Activated CD4-positive, CD25-positive, alpha-beta regulatory T cell treated with anti-CD3 and anti-CD28 coated beads, Interleukin-2, amount 50 U/mL, for 72 hours (primary cell): Measurements from ENCODE around the gene DAPK3.
"Not testable (repeated sequence)": the region's sequence is repeated elsewhere in the genome, so short reads cannot be mapped to it uniquely, and the experiment has no call there.

ENCODE experiments used
- DNase-seq: peaks from one replicate; pipeline ENCODE4 v3.0.0; 2021

DAPK3 gene

GRCh38 chr19:3970808-3971598 lies at the start of gene DAPK3:
TSS of gene DAPK3 (minus strand) at chr19:3971099. CDS start at chr19:3969735, 1,364 bp downstream.
- peak; percentile 97 for DNase-seq

DNA sequence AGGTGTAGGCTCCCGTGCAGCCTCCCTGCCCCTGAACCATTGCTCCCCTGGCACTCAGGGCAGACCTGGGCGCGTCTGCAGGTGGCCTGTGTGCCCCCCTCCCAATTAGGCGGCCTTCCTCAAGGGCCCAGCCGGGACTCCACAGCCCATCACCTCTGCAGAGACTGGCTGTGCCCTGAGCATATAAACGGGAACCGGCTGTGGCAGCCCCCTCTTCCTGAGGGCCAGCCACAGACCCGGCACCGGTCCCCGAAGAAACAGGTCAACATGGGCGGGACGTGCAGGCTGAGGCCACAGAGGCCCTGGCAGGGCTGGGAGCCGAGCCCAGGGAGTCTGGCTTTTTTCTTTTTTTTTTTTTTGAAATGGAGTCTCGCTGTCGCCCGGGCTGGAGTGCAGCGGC lies 48.7 kb upstream of the DAPK3 start:
- no peak for DNase-seq

GRCh38 chr19:4018775-4019504 lies 48.0 kb upstream of the DAPK3 start:
- DNase-seq: no peak

DNA sequence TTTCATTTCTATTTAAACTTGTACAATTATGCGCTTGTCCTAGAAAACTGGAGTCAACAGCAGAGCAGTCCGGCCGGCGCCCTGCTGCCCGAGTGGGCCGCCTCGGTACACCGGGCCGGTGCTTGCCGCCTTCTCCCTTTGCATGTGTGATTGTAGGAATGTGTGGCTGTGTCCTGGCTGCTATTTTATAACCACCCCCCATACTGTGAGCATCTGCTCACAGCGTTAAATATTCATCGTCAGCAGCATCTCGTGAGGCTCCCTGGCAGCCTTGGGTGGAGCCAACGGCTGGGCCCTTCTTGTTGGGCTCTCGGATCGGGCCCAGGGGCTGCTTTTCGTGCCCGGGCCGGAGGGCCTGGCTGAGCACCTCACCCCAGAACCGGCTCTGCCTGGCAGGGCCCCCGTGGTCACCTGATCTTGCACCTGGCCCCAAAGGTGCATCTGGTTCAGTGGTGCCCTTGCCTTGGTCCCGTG lies 47.3 kb upstream of the DAPK3 start:
- no peak for DNase-seq

DNA sequence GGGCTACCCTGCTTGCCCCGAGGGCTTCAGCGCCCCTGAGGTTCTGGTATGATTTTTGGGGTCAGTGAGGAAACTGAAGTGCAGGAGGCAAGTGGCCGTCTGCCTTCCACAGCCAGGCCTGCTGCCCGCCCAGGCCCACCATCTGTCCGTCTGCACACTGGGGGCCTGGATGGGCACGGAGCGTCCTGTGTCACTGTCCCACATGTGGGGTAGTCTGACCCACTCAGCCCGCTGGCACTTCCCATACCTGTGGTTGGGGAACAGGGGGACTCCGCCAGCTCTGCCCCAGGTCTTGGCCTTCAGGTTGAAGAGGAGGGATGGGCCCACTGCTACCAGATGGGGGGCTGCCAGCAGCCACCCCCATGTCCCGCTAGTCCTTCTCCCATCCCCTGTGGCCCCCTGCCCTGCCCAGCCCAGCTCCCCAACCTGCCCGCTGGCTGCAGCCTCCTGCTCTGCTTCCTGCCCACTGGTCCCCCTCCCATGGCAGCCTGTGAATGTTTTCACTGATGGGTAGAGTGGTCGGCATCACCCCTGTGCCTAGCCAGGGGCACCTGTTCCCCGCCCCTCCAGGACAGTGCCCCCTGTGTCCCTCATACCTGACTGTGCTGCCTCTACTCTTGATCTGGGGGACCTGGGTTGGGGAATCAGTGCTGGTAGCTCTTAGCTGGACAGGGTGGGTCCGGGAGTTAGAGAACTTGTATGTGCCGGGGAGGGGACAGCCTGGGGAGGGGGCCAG lies 46.2 kb upstream of the DAPK3 start:
- DNase-seq: no peak

DNA sequence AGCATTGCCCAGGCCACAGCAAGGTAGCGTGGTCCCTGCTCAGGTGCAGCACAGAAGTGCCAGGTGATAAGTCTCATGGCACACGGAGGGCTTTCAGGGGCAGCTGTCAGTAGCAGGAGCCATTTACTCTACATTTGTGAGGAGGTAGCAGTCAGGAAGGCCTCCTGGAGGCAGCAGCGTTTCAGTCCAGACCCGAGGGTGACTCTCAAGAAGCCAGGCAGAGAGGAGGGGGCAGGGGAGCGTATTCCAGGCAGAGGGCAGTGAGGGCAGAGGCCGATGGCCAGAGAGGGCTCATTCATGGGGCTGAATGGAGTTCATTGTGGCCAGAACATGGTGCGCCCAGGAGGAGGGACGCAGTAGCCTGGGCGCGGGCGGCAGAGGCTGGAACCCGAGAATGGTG lies 45.6 kb upstream of the DAPK3 start:
- DNase-seq: no peak

DNA sequence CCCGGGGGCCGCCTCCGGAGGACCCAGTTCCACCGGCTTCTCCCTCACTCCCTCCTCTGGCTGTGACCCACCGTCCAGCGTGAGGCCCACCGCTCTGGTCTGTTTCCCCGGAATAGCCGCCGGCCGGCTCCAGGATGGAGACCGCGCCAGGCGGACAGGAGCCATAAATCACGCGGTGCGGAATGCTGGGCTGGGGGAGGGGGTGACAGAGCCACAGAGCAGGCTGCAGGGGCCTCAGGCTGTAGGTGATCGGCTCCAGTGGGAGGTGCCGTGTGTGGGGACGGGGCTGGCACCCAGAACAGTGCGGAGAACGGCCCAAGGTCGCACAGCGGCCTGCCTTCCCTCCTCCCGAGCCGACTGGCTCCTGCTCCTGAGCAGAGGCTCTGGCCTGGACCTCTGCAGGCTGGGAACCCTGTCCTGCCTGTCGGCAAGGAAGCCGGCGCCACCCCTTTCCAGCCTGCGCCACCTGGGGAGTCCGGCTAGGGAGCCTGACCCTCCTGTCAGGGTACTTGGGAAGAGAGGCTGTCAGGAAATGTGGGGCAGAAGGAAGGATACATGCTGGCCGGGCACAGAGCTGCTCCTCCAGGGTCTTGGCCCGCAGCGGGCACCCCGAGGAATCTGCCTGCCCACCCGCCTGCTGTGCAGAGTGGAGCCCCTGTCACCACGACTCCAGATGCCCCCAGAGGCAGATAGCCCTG lies 45.0 kb upstream of the DAPK3 start:
- no peak for DNase-seq

GRCh38 chr19:4014541-4015491 lies 43.9 kb upstream of the DAPK3 start:
- DNase-seq: peak; percentile 55

GRCh38 chr19:4013886-4014540 lies 43.1 kb upstream of the DAPK3 start:
- no peak for DNase-seq

- DNase-seq: no peak
These were observed 42.2 kb upstream of the DAPK3 start for GRCh38 chr19:4012975-4013634.

DNA sequence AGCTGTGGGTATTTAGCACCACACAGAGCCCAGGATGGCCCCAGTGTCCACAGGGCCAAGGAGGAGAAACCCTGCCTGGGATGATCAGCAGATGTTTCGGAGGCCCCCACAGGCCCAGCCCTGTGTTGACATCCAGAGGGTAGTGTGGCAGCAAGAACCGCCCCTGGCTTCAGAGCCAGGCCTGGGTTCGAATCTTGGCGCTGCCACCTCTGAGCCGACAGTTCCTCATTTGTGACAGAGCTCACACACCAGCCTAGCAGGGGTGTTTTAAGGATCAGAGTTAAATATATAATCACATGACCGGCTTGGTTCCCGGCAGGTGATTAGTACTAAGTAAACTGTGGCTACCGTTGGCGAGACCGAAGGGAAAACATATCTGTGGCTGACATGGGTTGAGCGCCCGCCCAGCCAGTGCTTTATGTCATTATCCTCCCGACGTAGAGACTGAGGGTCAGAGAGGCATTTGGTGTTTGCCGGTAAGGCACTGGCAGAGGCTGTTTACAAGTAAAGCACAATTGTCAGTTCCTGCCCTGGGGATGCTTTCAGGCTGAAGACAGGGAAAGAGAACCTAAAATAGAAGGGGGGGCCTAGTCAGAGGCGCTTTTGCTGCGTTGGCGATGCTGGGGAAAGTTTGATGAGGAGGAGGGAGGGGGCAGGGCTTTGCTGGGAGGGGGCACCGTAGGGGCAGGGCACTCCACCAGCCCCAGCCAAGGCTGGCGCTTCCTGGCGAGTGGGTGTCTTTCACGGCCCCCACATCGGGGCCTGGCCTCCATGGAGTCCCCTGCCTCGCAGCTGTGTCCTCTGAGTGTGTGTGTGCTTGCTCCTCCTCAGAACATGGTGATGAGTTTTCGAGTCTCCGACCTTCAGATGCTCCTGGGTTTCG lies 41.4 kb upstream of the DAPK3 start:
- DNase-seq: no peak

GRCh38 chr19:4011430-4011829 lies 40.5 kb upstream of the DAPK3 start:
- DNase-seq: not testable (repeated sequence)

DNA sequence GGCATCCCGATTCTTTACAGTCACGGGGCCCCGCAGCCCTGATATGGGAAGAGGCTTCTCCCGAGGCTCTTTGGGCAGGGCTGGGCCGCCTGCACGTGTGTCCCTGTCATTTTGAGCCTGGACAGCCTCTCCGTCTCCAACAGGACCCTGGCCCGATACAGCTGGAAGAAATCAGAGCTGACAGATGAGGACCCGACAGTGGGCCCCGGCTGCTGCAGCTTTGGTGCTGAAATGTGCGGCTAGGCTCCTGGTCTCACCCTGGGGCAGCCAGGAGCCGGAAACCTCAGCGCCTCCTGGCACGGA lies 39.9 kb upstream of the DAPK3 start:
- DNase-seq: no peak

DNA sequence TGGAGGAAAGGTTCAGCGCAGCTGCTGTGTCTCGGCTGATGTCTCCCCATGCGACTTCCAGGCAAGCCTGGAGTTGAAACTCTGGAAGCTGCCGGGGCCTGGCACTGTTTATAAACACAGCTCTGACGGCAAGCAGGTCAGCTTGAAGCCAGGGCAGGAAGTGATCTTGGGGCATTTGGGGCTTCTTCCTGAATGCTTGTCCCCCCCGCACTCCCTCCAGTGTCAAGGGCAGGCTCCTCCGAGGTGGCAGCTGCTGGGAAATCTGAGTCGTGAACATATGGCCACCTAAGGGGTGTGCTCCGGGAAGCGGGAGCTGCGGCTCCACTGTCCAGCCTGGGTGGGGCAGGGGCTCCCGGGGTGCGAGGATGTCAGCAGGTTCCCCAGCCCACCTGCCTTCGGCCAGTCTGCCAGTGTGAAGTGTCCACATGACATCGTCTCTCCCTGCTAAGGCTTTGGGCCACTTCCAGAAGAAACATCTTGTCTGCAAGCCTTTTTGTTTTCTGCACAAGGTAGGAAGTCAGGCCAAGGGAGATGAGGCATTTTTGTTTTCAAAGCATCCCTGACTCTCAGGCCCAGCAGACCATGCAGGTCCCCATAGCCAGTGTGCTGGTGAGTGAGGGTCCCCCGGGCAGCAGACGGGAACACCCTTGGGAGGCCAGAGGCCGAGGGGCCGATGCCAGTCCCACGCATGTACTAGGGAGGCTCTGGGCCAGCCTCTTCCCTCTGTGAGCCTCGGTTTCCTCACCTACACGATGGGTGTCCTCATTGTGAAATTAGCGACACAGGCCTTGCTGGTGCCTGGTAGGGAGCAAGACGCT lies 39.3 kb upstream of the DAPK3 start:
- DNase-seq: no peak

DNA sequence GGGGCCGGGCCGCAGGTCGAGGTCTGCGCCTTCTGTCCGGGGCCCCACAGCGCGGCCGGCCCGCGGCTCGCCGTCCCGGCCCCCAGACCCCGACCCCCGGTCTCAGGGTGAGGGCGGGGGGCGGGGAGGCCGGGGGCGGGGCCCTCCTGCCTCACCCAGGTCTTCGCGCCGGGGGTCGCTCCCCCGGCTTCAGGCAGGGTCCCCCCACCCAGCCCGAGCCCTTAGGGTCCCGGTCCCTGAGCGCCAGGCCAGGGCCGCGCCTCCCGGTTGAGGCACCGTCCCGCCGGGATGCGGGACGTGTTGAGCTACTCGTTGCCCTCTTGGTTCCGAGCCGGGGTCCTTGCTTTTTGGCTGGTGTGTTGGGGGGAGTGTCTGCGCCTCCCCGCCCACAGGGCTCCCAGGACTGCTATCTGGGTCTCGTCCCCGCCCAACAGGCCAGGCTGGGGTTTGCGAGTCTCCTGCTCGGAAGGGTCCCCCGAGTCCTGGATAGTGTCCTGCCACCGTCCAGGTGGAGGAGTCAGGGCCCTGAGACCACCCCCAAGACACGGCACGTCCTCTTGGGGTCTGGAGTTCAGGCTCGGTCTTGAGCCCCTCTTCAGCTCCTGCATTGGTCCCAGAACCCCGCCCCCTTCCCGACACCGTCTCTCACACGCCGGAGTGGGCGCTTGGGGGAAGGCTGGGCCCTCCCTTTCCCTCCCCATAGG lies 37.1 kb upstream of the DAPK3 start:
- no peak for DNase-seq

DNA sequence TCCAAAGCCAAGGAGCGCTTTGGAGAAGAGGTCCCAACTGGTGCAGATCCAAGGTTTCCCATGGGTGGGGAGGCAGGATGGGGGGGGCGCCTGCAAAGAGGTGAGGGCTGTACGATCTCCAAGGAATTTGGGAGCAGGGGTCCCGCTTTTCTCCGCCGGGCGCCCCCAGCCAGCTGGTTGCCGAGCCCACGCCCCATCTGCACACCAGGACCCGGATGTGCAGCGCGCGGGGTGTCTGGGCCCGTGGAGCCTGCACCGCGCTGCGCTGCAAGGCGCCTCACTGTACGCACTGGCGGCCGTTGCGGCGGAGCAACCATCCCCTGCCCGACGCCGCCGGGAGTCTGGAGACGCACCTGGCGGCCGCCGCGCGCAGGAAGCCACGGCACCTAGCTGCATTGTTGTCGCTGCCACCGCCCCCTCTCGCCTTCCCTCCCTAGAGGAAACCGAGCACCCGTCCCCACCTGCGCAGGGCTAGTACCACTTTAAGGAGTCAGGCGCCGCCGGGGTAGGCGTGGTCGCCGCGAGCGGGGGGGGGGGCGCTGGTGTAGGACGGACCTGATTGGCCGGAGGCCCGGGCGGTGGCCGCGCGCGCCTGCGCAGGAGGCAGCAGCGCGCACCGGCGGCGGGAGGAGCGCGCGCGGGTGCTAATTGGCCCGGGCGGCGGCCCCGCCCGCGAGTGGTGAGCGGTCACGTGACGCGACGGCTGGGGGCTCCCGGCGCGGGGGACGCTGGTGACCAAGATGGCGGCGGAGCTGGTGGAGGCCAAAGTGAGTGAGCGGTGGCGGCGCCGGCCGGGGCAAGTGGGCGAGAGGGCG lies 36.3 kb upstream of the DAPK3 start, which contains the start of gene PIAS4:
PIAS4 (plus strand) TSS at position 716 of the 815 bp plus-strand sequence; CDS start at position 741, 25 bp downstream.
- DNase-seq: peak; percentile 95

- DNase-seq: not testable (repeated sequence)
These were observed 34.5 kb upstream of the DAPK3 start for GRCh38 chr19:4005436-4005835.
